ENCODE data around the gene SNX24.

The SNX24 gene

DNA sequence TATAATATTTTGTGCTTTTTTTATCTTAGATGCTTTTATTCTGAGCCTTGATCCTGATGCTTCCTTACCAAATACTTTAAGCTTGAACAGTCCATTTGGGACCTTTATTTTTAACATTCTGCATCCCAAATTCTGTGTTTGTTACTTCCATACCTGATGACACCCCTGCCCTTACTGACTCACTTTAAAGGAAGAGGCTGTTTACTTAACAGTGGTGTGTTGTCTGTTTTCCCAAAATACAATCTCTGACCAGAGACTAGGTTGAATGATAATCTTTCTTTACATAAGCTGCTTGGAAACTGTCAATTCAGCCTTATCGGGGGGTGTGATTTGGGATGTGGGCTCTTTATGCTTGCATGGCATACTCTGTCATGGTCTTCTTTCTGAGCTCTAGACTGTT lies 71.1 kb downstream of the SNX24 start:
- DNase-seq (ENCODE audit: low read depth): no peak
- H3K4me3 ChIP-seq (ENCODE audit: low read depth, low read length): no peak overlapping the region
- TF ChIP-seq MYC (IDR thresholded peaks at IDR 0.05; ENCODE audit: low read depth, low read length) (no peak), POLR2A (IDR thresholded peaks at IDR 0.05; ENCODE audit: extremely low read depth, insufficient read length) (no peak)
- TF ChIP-seq, protein P1, sequence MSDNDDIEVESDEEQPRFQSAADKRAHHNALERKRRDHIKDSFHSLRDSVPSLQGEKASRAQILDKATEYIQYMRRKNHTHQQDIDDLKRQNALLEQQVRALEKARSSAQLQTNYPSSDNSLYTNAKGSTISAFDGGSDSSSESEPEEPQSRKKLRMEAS (IDR thresholded peaks at IDR 0.05; ENCODE audit: low read depth, low read length): no peak
- TF ChIP-seq, protein P2, sequence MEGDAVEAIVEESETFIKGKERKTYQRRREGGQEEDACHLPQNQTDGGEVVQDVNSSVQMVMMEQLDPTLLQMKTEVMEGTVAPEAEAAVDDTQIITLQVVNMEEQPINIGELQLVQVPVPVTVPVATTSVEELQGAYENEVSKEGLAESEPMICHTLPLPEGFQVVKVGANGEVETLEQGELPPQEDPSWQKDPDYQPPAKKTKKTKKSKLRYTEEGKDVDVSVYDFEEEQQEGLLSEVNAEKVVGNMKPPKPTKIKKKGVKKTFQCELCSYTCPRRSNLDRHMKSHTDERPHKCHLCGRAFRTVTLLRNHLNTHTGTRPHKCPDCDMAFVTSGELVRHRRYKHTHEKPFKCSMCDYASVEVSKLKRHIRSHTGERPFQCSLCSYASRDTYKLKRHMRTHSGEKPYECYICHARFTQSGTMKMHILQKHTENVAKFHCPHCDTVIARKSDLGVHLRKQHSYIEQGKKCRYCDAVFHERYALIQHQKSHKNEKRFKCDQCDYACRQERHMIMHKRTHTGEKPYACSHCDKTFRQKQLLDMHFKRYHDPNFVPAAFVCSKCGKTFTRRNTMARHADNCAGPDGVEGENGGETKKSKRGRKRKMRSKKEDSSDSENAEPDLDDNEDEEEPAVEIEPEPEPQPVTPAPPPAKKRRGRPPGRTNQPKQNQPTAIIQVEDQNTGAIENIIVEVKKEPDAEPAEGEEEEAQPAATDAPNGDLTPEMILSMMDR (IDR thresholded peaks at IDR 0.05; ENCODE audit: low read depth, low read length): no peak

DNA sequence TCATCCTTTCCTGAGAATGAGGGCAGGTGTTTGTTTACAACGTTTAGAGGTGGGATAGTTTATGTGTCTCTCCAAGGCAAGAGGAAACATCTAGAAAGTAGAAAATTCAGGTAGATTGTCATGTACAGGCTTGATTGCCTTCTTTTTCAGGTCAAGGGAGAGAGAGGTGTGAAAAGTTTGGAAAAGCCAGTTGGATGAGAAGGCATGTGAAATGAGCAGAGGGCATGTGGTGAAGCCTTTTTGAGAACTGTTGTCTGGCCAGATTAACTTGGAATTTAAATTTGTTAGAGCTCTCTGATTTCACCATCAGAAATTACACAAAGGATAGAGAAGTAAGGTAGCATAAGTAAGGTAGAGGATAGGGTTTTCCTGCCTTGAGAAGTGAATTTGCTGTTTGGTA lies 74.6 kb downstream of the SNX24 start:
- no peak for DNase-seq (ENCODE audit: low read depth)
- TF ChIP-seq MYC (IDR thresholded peaks at IDR 0.05; ENCODE audit: low read depth, low read length): no peak
- TF ChIP-seq, protein P2 (IDR thresholded peaks at IDR 0.05; ENCODE audit: low read depth, low read length): no peak
- TF ChIP-seq, protein P1 (IDR thresholded peaks at IDR 0.05; ENCODE audit: low read depth, low read length): no peak
- no peak for TF ChIP-seq POLR2A (IDR thresholded peaks at IDR 0.05; ENCODE audit: extremely low read depth, insufficient read length)
- no peak overlapping the region for H3K4me3 ChIP-seq (ENCODE audit: low read depth, low read length)

DNA sequence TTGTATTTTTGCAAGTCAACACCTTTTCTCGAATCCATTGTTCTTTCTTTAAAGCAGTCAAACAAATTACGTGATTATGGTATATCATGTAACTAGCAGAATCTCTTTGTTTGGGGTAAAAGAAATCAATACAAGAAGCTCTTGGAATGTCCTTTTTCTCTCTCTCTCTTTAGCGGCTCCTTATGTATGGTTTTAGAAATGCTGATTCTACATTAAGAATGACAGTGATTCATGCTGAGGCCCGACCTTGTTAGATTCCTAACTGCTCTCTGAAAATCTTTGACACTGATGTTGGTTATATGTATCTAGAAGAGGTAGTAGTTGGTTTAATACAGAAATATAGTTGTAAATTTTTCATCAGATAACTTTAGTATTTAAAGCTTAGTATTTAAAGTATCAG lies 76.4 kb downstream of the SNX24 start:
- H3K4me3 ChIP-seq (ENCODE audit: low read depth, low read length): no peak overlapping the region
- TF ChIP-seq POLR2A (IDR thresholded peaks at IDR 0.05; ENCODE audit: extremely low read depth, insufficient read length): no peak
- TF ChIP-seq MYC (IDR thresholded peaks at IDR 0.05; ENCODE audit: low read depth, low read length): no peak
- TF ChIP-seq, protein P2 (IDR thresholded peaks at IDR 0.05; ENCODE audit: low read depth, low read length): no peak
- TF ChIP-seq, protein P1 (IDR thresholded peaks at IDR 0.05; ENCODE audit: low read depth, low read length): no peak
- DNase-seq (ENCODE audit: low read depth): no peak

DNA sequence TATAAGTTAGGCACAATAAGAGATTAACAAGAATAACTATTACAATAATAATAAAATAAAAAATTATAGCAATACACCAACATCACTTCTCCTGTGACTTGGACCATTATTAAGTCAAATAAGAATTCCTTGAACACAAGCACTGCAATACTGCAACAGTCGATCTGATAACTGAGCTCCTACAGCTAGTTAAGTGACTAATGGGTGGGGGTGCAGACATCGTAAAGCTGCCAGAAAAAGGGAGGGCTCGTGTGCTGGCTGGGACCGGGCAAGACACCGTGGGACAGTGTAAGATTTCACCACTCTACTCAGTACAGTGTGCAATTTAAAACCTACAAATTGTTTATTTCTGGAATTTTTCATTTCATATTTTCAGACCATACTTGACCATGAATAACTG lies 78.8 kb downstream of the SNX24 start:
- no peak for DNase-seq (ENCODE audit: low read depth)
- TF ChIP-seq POLR2A (IDR thresholded peaks at IDR 0.05; ENCODE audit: extremely low read depth, insufficient read length): no peak
- TF ChIP-seq, protein P1 (IDR thresholded peaks at IDR 0.05; ENCODE audit: low read depth, low read length): no peak

DNA sequence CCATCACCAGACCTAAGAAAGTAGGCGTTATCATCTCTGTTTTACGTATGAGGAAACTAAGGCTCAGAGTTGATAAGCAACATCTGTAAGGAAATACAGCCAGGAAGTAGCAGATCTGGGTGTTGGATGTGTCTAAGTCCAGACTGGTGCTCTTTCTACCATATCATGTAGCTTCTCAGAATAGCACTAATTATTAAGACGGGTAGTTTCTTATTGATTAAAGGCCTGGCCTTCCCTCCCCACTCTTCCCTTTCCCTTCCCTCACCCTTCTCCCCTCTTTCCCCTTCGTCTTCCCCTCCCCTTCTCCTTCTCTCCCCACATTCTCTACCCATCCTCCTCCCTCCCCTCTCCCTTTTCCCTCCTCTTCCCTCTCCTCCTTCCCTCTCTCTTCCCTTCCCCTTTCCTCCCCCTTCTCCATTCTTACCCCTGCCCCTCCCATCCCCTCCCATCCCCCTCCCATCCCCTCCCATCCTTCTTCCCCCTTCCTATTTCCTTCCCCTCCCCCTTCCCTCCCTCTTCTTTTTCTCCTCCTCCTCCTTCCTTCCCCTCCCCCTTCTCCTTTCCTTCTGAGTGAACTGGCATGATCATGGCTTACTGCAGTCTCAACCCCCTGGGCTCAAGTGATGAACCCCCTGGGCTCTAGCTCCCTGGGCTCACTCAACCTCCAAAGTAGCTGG lies 79.4 kb downstream of the SNX24 start:
- DNase-seq (ENCODE audit: low read depth): no peak
- no peak overlapping the region for H3K4me3 ChIP-seq (ENCODE audit: low read depth, low read length)
- TF ChIP-seq, protein P2 (IDR thresholded peaks at IDR 0.05; ENCODE audit: low read depth, low read length): no peak
- TF ChIP-seq, protein P1 (IDR thresholded peaks at IDR 0.05; ENCODE audit: low read depth, low read length): no peak
- TF ChIP-seq POLR2A (IDR thresholded peaks at IDR 0.05; ENCODE audit: extremely low read depth, insufficient read length) (no peak), MYC (IDR thresholded peaks at IDR 0.05; ENCODE audit: low read depth, low read length) (no peak)

More for the DNA sequence above, 78.8 kb downstream of the SNX24 start:
- no peak overlapping the region for H3K4me3 ChIP-seq (ENCODE audit: low read depth, low read length)

DNA sequence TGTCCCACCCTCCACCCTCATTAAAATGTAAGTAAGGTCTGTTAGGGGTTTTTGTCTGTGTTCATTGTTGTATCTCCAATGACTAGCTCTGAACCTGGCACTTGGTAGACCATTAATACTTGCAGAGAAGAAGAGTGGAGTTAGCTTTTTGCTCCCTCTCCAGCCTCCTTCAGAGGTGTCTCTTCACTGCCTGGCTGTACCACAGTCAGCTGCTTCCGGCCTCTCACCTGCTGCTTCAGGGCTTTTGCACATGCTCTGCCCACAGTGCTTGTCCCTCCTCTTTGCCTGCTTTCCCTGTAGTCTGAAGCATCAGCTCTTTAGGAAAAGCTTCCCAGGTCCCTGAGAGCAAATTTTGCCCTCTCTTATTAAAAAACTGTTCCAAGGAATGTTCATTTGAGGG lies 83.6 kb downstream of the SNX24 start:
- no peak overlapping the region for H3K4me3 ChIP-seq (ENCODE audit: low read depth, low read length)
- no peak for DNase-seq (ENCODE audit: low read depth)
- no peak for TF ChIP-seq MYC (IDR thresholded peaks at IDR 0.05; ENCODE audit: low read depth, low read length)

DNA sequence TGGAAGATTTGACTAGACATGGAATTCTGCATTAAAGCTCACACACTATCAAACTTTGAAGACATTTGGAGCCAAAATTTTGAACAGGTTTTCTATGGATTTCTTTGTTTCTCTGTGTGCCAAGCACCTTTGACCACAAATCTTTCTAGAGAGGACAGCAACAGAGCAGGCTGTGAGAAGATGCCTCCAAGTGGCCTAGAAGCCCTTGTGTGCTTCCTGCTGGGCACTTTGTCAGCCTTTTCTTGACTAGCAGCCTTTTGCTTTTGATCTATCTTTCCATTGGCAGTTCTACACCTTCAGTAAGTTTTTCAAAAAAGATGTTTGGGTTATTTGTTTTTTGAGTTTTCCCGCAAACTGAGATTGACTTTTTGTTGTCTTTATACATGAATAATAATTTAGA lies 84.6 kb downstream of the SNX24 start:
- no peak overlapping the region for H3K4me3 ChIP-seq (ENCODE audit: low read depth, low read length)
- TF ChIP-seq MYC (IDR thresholded peaks at IDR 0.05; ENCODE audit: low read depth, low read length) (no peak), POLR2A (IDR thresholded peaks at IDR 0.05; ENCODE audit: extremely low read depth, insufficient read length) (no peak)
- TF ChIP-seq, protein P1 (IDR thresholded peaks at IDR 0.05; ENCODE audit: low read depth, low read length): no peak
- TF ChIP-seq, protein P2 (IDR thresholded peaks at IDR 0.05; ENCODE audit: low read depth, low read length): no peak
- no peak for DNase-seq (ENCODE audit: low read depth)

All from NB4 (cell line).